MCF 10A (cell line): ENCODE measurements around the gene C1QTNF3. TPM values are rescaled to one million over a fixed set of nuclear protein-coding genes. Genes with fewer than 3 reads are reported as not detected.

Experiments
- BruUV-seq: library from RNA; stranded (reverse); fragments of 400-500 nt; replicated peaks from 2 replicates; lab custom pipeline; 2021; lab: Mats Ljungman, UMichigan
- CTCF ChIA-PET: fragments of 300-600 bp; sonication (Branson Sonifier 250); formaldehyde crosslinking; extraction: SDS; loops from one replicate; lab custom pipeline; 2021; ENCODE audit warnings: antibody characterized with exemption, inconsistent platforms; lab: Yijun Ruan, JAX
- POLR2A ChIA-PET: fragments of 300-600, 350-650 bp; sonication (Branson Sonifier 250); formaldehyde crosslinking; extraction: SDS; loops from one replicate; lab custom pipeline; 2020; ENCODE audit warnings: antibody characterized with exemption, inconsistent platforms; lab: Yijun Ruan, JAX
- DNase-seq: peaks from one replicate; pipeline ENCODE4 v3.0.0-alpha.2; 2018; ENCODE audit not compliant: unreplicated experiment
- H3K27ac Mint-ChIP-seq: one replicate; pipeline ENCODE4 v1.8.0; 2022; ENCODE audit warnings: mild to moderate bottlenecking, low read depth, mixed read lengths; ENCODE audit not compliant: unreplicated experiment
- H3K27me3 Mint-ChIP-seq: one replicate; pipeline ENCODE4 v1.8.0; 2022; ENCODE audit warnings: mixed read lengths; ENCODE audit not compliant: insufficient read depth, unreplicated experiment
- H3K36me3 Mint-ChIP-seq: one replicate; pipeline ENCODE4 v1.8.0; 2022; ENCODE audit warnings: mild to moderate bottlenecking, moderate library complexity, mixed read lengths; ENCODE audit not compliant: insufficient read depth, unreplicated experiment
- H3K4me1 Mint-ChIP-seq: one replicate; pipeline ENCODE4 v1.8.0; 2022; ENCODE audit warnings: mixed read lengths; ENCODE audit not compliant: insufficient read depth, unreplicated experiment
- H3K4me3 Mint-ChIP-seq: one replicate; pipeline ENCODE4 v1.8.0; 2022; ENCODE audit warnings: mild to moderate bottlenecking, moderate library complexity, mixed read lengths; ENCODE audit not compliant: unreplicated experiment
- H3K9me3 Mint-ChIP-seq: one replicate; pipeline ENCODE4 v1.8.0; 2022; ENCODE audit warnings: mixed read lengths; ENCODE audit not compliant: unreplicated experiment
- intact Hi-C: fragments of 100-400 bp; cut with micrococcal nuclease; formaldehyde crosslinking; loops from 2 replicates; pipeline ENCODE4 v1.14.1; 2022
- total RNA-seq: library from RNA; stranded (reverse); gene quantifications from 2 replicates; pipeline ENCODE4 v1.2.3, GENCODE V29; 2022
- TF ChIP-seq, protein P1 (sequence below): fragments of 200-600 bp; IDR thresholded peaks from one replicate; pipeline ENCODE4 v1.8.0; 2022; ENCODE audit warnings: antibody characterized with exemption, mild to moderate bottlenecking; ENCODE audit not compliant: unreplicated experiment

C1QTNF3 gene
- total RNA-seq, 1 experiment from 2014 or later: 0.49 TPM

DNA sequence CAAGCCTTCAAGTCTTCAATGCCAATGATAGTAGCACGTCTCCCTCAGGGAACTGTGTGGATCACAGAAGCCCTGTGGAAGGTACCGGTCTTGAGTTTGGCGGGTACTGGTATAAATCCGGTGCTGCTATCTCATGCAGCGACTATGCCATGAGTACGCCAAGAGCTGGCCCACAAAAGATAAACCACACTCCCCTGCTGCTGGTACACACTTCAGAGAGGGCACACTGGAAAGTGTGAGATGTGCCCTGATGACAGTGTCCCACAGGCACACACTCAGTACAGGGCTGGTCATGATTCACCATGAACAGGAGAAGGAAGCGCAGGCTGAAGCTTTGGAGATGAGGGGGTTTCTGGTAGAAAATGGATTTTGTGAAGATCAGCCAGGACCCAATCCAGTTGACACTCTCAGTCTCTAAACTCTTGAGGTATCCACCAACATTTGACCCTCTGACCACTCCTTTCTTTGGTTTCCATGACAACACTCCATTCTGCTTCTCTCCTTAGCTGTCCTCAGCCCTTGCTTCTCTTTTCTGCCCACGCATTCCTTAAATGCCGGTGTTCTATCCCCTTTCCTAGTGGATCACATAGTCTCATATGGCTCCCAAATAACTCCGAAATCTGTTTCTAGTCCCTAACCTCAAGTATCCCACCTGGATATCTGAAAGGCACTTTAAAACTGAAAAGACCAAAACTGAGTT lies 40.2 kb downstream of the C1QTNF3 start:
- TF ChIP-seq, protein P1, sequence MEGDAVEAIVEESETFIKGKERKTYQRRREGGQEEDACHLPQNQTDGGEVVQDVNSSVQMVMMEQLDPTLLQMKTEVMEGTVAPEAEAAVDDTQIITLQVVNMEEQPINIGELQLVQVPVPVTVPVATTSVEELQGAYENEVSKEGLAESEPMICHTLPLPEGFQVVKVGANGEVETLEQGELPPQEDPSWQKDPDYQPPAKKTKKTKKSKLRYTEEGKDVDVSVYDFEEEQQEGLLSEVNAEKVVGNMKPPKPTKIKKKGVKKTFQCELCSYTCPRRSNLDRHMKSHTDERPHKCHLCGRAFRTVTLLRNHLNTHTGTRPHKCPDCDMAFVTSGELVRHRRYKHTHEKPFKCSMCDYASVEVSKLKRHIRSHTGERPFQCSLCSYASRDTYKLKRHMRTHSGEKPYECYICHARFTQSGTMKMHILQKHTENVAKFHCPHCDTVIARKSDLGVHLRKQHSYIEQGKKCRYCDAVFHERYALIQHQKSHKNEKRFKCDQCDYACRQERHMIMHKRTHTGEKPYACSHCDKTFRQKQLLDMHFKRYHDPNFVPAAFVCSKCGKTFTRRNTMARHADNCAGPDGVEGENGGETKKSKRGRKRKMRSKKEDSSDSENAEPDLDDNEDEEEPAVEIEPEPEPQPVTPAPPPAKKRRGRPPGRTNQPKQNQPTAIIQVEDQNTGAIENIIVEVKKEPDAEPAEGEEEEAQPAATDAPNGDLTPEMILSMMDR: no peak
- H3K9me3 Mint-ChIP-seq: no peaks in the 10 kb centered on the region
- intact Hi-C loops: no loop called here
- CTCF ChIA-PET: interaction anchor here (0.7 kb wide), 1 partner anchor 33 kb away, joined by 4 read pairs; no protein-coding TSS in a partner anchor
- POLR2A ChIA-PET: no interaction called here
- H3K36me3 Mint-ChIP-seq: peaks cover 37% of the 10 kb centered on the region
- peaks cover 13% of the 10 kb centered on the region for H3K4me1 Mint-ChIP-seq
- H3K27ac Mint-ChIP-seq: no peak overlapping the region
- H3K27me3 Mint-ChIP-seq: no peaks in the 10 kb centered on the region
- no peak for DNase-seq
- no peak overlapping the region for H3K4me3 Mint-ChIP-seq
- no TSS peak for BruUV-seq

- Mint-ChIP-seq H3K27ac (no peak overlapping the region), H3K36me3 (peaks cover 45% of the 10 kb centered on the region), H3K4me3 (no peak overlapping the region), H3K9me3 (no peaks in the 10 kb centered on the region), H3K27me3 (no peaks in the 10 kb centered on the region), H3K4me1 (peaks cover 6% of the 10 kb centered on the region)
- CTCF ChIA-PET: interaction anchor here (1.1 kb wide), 1 partner anchor 452 kb away, joined by 4 read pairs; no protein-coding TSS in a partner anchor
- intact Hi-C loops: no loop called here
- POLR2A ChIA-PET: interaction anchor here (0.6 kb wide), 1 partner anchor 570 kb away, joined by 3 read pairs; no protein-coding TSS in a partner anchor
- no peak for DNase-seq
- no TSS peak for BruUV-seq
- TF ChIP-seq, protein P1: no peak
Measured at GRCh38 chr5:34001241-34001841, 41.7 kb downstream of the C1QTNF3 start.

DNA sequence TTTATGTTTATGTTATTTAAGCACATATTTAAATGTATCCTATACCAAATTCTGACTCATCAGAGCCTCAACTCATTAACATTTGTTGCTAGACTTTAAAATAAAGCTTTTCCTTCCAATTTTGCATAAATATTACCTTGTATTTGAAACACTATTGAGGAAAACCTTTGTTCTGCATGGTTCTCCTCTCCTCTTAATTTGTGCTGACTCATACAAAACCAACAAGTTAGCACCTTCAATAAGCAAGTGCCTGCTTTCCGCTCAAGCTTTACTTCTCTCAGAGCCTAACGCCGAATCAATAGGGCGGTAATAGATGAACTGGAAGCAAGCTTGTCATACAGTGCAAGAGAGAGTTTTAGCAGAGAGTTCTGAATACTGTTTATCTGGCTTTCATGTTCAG lies 43.0 kb downstream of the C1QTNF3 start:
- no peaks in the 10 kb centered on the region for H3K4me1 Mint-ChIP-seq
- no peak overlapping the region for H3K27ac Mint-ChIP-seq

More for the DNA sequence above, 43.0 kb downstream of the C1QTNF3 start:
- H3K36me3 Mint-ChIP-seq: peaks cover 47% of the 10 kb centered on the region
- no peak for DNase-seq
- BruUV-seq: no TSS peak
- H3K27me3 Mint-ChIP-seq: no peaks in the 10 kb centered on the region
- TF ChIP-seq, protein P1: no peak
- H3K9me3 Mint-ChIP-seq: no peaks in the 10 kb centered on the region
- no peak overlapping the region for H3K4me3 Mint-ChIP-seq
- intact Hi-C loops: no loop called here
- POLR2A ChIA-PET: no interaction called here
- CTCF ChIA-PET: interaction anchor here (0.8 kb wide), 1 partner anchor 52 kb away, joined by 4 read pairs; no protein-coding TSS in a partner anchor
